HG03469 (cell line): ENCODE results near the gene PPP1R27.

Experiments used
- ATAC-seq: cut with Tn5 transposase; IDR thresholded peaks from one replicate; pipeline ENCODE4 v1.9.1; 2021; ENCODE audit warnings: mild to moderate bottlenecking, moderate library complexity, moderate number of reproducible peaks; ENCODE audit not compliant: unreplicated experiment

The PPP1R27 gene

GRCh38 chr17:81807210-81807719 lies 27.6 kb downstream of the PPP1R27 start:
- ATAC-seq: no peak

- no peak for ATAC-seq
Observed at GRCh38 chr17:81806461-81807209, 28.2 kb downstream of the PPP1R27 start.

GRCh38 chr17:81805707-81806460 lies 29.0 kb downstream of the PPP1R27 start:
- no peak for ATAC-seq

GRCh38 chr17:81804559-81805399 lies 30.1 kb downstream of the PPP1R27 start:
- ATAC-seq: no peak

- no peak for ATAC-seq
Observed at GRCh38 chr17:81803728-81804558, 30.9 kb downstream of the PPP1R27 start, which contains the start of gene GCGR. Gene GCGR (plus strand): TSS chr17:81804150. CDS start chr17:81809019, 4,869 bp downstream.

GRCh38 chr17:81802856-81803643 lies 31.8 kb downstream of the PPP1R27 start:
- no peak for ATAC-seq

GRCh38 chr17:81802048-81802758 lies 32.6 kb downstream of the PPP1R27 start:
- no peak for ATAC-seq

- ATAC-seq: no peak
Observed at GRCh38 chr17:81801327-81801726, 33.5 kb downstream of the PPP1R27 start.

- no peak for ATAC-seq
Observed at GRCh38 chr17:81794509-81794908, 40.3 kb downstream of the PPP1R27 start.

- no peak for ATAC-seq
Observed at GRCh38 chr17:81794074-81794476, 40.8 kb downstream of the PPP1R27 start.

GRCh38 chr17:81792675-81793615 lies 41.9 kb downstream of the PPP1R27 start:
- ATAC-seq: no peak
